Activated naive CD8-positive, alpha-beta T cell treated with anti-CD3 and anti-CD28 coated beads for 36 hours (primary cell): ENCODE data around the gene DNAH11. TPM values are rescaled to one million over a fixed set of nuclear protein-coding genes. Genes with fewer than 3 reads are reported as not detected.
"Not testable (repeated sequence)": the region's sequence is repeated elsewhere in the genome, so short reads cannot be mapped to it uniquely, and the experiment has no call there.

ENCODE experiments used
- DNase-seq: peaks from one replicate; pipeline ENCODE4 v3.0.0; 2021
- H3K27ac Mint-ChIP-seq: one replicate; pipeline ENCODE4 v1.8.0; 2022; ENCODE audit warnings: mild to moderate bottlenecking, moderate library complexity, mixed read lengths
- H3K27me3 Mint-ChIP-seq: one replicate; pipeline ENCODE4 v1.8.0; 2022; ENCODE audit warnings: mild to moderate bottlenecking, mixed read lengths
- H3K36me3 Mint-ChIP-seq: one replicate; pipeline ENCODE4 v1.8.0; 2021; ENCODE audit warnings: mild to moderate bottlenecking, mixed read lengths
- H3K4me1 Mint-ChIP-seq: one replicate; pipeline ENCODE4 v1.8.0; 2021; ENCODE audit warnings: mixed read lengths
- H3K4me3 Mint-ChIP-seq: one replicate; pipeline ENCODE4 v1.8.0; 2022; ENCODE audit warnings: mild to moderate bottlenecking, moderate library complexity, mixed read lengths
- H3K9me3 Mint-ChIP-seq: one replicate; pipeline ENCODE4 v1.8.0; 2022; ENCODE audit warnings: mixed read lengths
- total RNA-seq, 2 experiments: library from RNA; stranded (reverse); gene quantifications; one replicate each; pipeline ENCODE4 v1.2.3, GENCODE V29; 2021

DNAH11 gene
- total RNA-seq, 2 experiments from 2014 or later: 0.02 TPM; not detected in 1

DNA sequence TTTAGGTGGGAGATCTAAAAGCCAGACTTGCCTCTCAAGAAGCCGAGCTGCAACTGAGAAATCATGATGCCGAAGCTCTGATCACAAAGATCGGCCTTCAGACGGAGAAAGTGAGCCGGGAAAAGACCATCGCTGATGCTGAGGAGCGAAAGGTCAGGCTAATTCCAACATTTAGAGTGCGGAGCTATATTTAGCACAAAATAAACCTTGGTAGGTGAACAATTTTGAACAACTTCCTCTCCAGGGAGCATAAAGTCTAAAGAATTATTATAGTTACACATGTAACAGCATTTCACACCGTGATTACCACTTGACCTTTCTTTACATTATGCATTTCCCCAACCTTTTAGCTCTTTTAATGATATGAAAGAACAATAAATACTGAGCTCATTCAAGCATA is 236.1 kb downstream of the DNAH11 start:
- no peak for DNase-seq
- no peaks in the 10 kb centered on the region for H3K36me3 Mint-ChIP-seq

GRCh38 chr7:21782996-21783395 is 240.2 kb downstream of the DNAH11 start:
- Mint-ChIP-seq H3K4me1 (no peaks in the 10 kb centered on the region), H3K27me3 (no peaks in the 10 kb centered on the region), H3K9me3 (no peaks in the 10 kb centered on the region), H3K4me3 (no peak overlapping the region), H3K36me3 (no peaks in the 10 kb centered on the region), H3K27ac (no peak overlapping the region)
- DNase-seq: no peak

More for the DNA sequence above, 236.1 kb downstream of the DNAH11 start:
- no peaks in the 10 kb centered on the region for H3K27me3 Mint-ChIP-seq
- no peaks in the 10 kb centered on the region for H3K4me1 Mint-ChIP-seq
- H3K9me3 Mint-ChIP-seq: no peaks in the 10 kb centered on the region
- H3K27ac Mint-ChIP-seq: no peak overlapping the region
- no peak overlapping the region for H3K4me3 Mint-ChIP-seq

GRCh38 chr7:21784989-21785388 is 242.2 kb downstream of the DNAH11 start:
- no peak for DNase-seq
- Mint-ChIP-seq H3K9me3 (no peaks in the 10 kb centered on the region), H3K27ac (no peak overlapping the region), H3K36me3 (no peaks in the 10 kb centered on the region), H3K4me3 (no peak overlapping the region), H3K27me3 (no peaks in the 10 kb centered on the region), H3K4me1 (no peaks in the 10 kb centered on the region)

- DNase-seq: no peak
- Mint-ChIP-seq H3K4me1 (no peaks in the 10 kb centered on the region), H3K36me3 (no peaks in the 10 kb centered on the region), H3K27me3 (no peaks in the 10 kb centered on the region), H3K4me3 (no peak overlapping the region), H3K9me3 (peaks cover 3% of the 10 kb centered on the region), H3K27ac (no peak overlapping the region)
Observed at GRCh38 chr7:21805791-21806190, 263.0 kb downstream of the DNAH11 start.

DNA sequence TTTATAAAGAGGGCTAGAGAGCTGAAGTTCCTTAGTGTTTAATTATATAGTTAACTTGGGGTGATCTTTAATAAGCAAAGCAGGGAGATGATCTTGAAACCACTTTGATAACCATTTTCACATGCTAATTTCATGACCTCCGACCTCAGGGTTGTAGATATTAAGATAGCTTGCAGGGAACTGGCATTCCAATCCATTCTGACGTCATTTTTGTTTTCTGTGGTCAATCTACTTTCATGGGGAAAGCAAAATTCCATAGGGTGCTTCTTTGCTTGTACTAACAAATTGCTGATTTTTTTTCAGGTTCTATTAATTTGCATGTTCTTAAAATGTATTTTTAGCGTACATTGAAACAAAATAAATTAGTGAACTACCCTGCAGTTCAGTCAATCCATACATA is 263.5 kb downstream of the DNAH11 start:
- H3K27me3 Mint-ChIP-seq: no peaks in the 10 kb centered on the region
- H3K9me3 Mint-ChIP-seq: peaks cover 3% of the 10 kb centered on the region
- no peaks in the 10 kb centered on the region for H3K4me1 Mint-ChIP-seq
- no peak for DNase-seq
- no peaks in the 10 kb centered on the region for H3K36me3 Mint-ChIP-seq
- no peak overlapping the region for H3K27ac Mint-ChIP-seq
- H3K4me3 Mint-ChIP-seq: no peak overlapping the region

- Mint-ChIP-seq H3K36me3 (no peaks in the 10 kb centered on the region), H3K4me1 (peaks cover 10% of the 10 kb centered on the region), H3K27ac (no peak overlapping the region), H3K27me3 (no peaks in the 10 kb centered on the region), H3K4me3 (no peak overlapping the region), H3K9me3 (no peaks in the 10 kb centered on the region)
- DNase-seq: peak; percentile 3
Observed at GRCh38 chr7:21819048-21819447, 276.2 kb downstream of the DNAH11 start.

- H3K4me3 Mint-ChIP-seq: no peak overlapping the region
- DNase-seq: no peak
- peaks cover 4% of the 10 kb centered on the region for H3K27me3 Mint-ChIP-seq
- H3K4me1 Mint-ChIP-seq: peaks cover 6% of the 10 kb centered on the region
- H3K36me3 Mint-ChIP-seq: no peaks in the 10 kb centered on the region
- H3K9me3 Mint-ChIP-seq: no peaks in the 10 kb centered on the region
- H3K27ac Mint-ChIP-seq: no peak overlapping the region
Observed at GRCh38 chr7:21828841-21829240, 286.0 kb downstream of the DNAH11 start.

DNA sequence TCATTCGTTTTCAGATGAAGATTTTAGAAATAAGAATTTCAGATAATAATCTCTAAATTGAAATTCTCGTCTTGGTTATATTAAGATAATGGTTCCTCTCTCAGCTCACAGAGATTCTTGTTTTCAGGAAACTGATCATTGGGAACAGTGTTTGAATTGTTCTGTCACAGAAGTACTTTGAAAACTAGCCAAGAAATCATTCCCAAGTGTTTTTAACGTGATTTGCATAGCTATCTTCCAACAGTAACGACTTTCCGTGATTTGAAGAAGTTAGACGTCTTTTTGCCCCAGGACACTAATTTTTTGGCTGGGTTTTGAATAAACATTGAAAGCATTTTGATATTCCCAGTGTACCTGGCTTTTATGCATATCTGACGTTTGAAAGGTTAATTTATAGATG is 286.9 kb downstream of the DNAH11 start:
- H3K27ac Mint-ChIP-seq: no peak overlapping the region
- H3K4me1 Mint-ChIP-seq: peaks cover 6% of the 10 kb centered on the region
- peaks cover 4% of the 10 kb centered on the region for H3K27me3 Mint-ChIP-seq
- no peaks in the 10 kb centered on the region for H3K36me3 Mint-ChIP-seq
- no peak overlapping the region for H3K4me3 Mint-ChIP-seq
- DNase-seq: no peak
- no peaks in the 10 kb centered on the region for H3K9me3 Mint-ChIP-seq

GRCh38 chr7:21844742-21845141 is 301.9 kb downstream of the DNAH11 start:
- Mint-ChIP-seq H3K4me3 (no peak overlapping the region), H3K4me1 (peaks cover 3% of the 10 kb centered on the region), H3K36me3 (peaks cover 2% of the 10 kb centered on the region), H3K27ac (no peak overlapping the region), H3K9me3 (peaks cover 2% of the 10 kb centered on the region), H3K27me3 (no peaks in the 10 kb centered on the region)
- DNase-seq: no peak

- Mint-ChIP-seq H3K4me1 (peaks cover 20% of the 10 kb centered on the region), H3K27me3 (no peaks in the 10 kb centered on the region), H3K4me3 (no peak overlapping the region), H3K27ac (peak overlapping the region; percentile 82), H3K9me3 (peaks cover 2% of the 10 kb centered on the region), H3K36me3 (peaks cover 7% of the 10 kb centered on the region)
- DNase-seq: no peak
Observed at GRCh38 chr7:21850531-21851285, 307.9 kb downstream of the DNAH11 start.

DNA sequence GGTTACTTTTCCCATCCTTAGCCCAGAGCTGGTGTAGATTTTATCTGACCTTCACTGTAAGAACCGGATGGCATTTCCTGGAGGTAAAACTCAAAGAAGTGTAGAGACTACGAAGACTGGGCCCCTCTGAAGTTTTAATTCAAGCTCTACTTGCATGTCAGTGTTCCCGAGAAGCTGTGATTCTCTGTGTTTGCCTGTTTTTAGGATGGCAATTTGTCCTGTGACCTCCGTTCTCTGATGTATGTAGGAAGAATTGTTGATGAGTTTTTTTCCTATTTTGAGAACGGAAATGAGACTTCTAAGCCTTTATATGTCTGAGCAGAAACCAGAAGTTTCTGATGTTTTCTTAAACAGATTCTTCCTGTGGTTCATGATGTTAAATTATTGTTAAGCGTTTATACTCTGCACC is 308.7 kb downstream of the DNAH11 start:
- peaks cover 2% of the 10 kb centered on the region for H3K9me3 Mint-ChIP-seq
- peak overlapping the region; percentile 63 for H3K4me3 Mint-ChIP-seq
- peaks cover 20% of the 10 kb centered on the region for H3K4me1 Mint-ChIP-seq
- H3K36me3 Mint-ChIP-seq: peaks cover 7% of the 10 kb centered on the region
- no peaks in the 10 kb centered on the region for H3K27me3 Mint-ChIP-seq
- H3K27ac Mint-ChIP-seq: peak overlapping the region; percentile 82
- no peak for DNase-seq

DNA sequence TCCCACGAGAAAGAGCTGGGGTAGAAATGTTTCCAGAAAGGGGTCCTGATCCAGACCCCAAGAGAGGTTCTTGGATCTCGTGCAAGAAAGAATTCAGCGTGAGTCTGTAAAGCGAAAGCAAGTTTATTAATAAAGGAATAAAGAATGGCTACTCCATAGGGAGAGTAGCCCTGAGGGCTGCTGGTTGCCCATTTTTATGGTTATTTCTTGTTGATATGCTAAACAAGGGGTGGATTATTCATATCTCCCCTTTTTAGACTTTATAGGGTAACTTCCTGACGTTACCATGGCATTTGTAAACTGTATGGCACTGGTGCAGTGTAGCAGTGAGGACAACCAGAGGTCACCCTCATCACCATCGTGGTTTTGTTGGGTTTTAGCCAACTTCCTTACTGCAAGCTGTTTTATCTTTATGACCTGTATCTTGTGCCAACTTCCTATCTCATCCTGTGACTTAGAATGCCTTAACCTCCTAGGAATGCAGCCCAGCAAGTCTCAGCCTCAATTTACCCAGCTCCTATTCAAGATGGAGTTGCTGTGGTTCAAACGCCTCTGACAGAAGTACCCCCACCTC is 322.9 kb downstream of the DNAH11 start:
- not testable (repeated sequence) for H3K27ac Mint-ChIP-seq, H3K36me3 Mint-ChIP-seq, H3K4me1 Mint-ChIP-seq, H3K9me3 Mint-ChIP-seq, H3K27me3 Mint-ChIP-seq, DNase-seq, H3K4me3 Mint-ChIP-seq

DNA sequence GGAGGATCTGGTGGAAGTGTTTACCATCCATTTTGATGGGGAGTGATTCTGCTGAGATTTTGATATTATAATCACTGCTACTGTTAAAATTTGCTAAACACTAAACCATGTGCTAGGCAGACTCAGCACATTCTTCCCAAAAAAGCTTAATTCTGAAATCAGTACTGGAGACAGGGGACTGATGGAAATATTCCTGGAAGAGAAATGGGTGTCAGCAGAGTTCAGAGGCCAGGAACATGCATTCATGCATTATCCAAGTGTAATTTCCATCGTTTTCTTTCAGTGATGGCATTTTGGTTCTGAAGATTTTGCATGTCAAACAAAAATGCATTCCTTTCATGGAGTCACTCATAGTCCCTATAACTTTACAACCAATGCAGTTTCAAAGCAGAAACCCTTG is 323.9 kb downstream of the DNAH11 start:
- no peaks in the 10 kb centered on the region for H3K27me3 Mint-ChIP-seq
- no peak overlapping the region for H3K27ac Mint-ChIP-seq
- no peaks in the 10 kb centered on the region for H3K9me3 Mint-ChIP-seq
- no peak overlapping the region for H3K4me3 Mint-ChIP-seq
- peaks cover 2% of the 10 kb centered on the region for H3K4me1 Mint-ChIP-seq
- H3K36me3 Mint-ChIP-seq: no peaks in the 10 kb centered on the region
- no peak for DNase-seq

GRCh38 chr7:21867226-21867625 is 324.4 kb downstream of the DNAH11 start:
- Mint-ChIP-seq H3K9me3 (no peaks in the 10 kb centered on the region), H3K4me3 (no peak overlapping the region), H3K36me3 (no peaks in the 10 kb centered on the region), H3K27ac (no peak overlapping the region), H3K4me1 (peaks cover 2% of the 10 kb centered on the region), H3K27me3 (no peaks in the 10 kb centered on the region)
- DNase-seq: no peak

DNA sequence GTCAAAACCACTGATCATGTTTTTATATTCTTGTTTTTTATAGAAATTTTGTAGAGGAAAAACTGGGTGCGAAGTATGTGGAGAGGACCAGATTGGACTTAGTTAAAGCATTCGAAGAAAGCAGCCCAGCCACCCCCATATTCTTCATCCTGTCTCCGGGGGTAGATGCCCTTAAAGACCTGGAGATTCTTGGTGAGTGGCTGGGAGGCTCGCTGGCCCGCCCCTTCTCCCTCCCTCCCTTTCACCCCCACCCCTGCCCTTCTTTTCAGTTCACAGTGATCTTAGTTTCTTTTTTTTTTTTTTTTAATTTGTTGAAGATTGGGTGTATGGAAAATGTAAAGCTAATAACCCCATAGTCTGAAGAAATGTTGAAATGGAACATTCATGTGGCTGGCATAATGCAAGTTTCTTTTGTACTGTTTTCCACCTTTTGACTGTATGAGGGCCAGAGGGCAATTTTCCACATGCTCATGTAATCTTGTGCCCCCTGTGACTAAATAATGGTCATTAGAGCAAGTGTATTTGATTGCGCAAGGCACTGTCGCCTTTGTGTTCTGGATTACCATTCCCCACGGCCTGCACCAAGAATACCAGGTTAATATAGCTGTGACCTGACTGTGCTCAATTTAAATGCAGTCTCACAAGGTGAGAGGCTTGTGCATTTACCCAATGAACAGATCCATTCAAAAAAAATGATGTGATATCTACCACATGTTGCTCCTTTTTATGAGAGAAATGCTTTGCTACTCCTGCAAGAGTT is 325.2 kb downstream of the DNAH11 start:
- DNase-seq: no peak

GRCh38 chr7:21868576-21868850 is 325.7 kb downstream of the DNAH11 start:
- H3K4me1 Mint-ChIP-seq: peaks cover 2% of the 10 kb centered on the region
- H3K36me3 Mint-ChIP-seq: no peaks in the 10 kb centered on the region
- DNase-seq: no peak

More for the DNA sequence above, 325.2 kb downstream of the DNAH11 start:
- no peaks in the 10 kb centered on the region for H3K36me3 Mint-ChIP-seq
- no peaks in the 10 kb centered on the region for H3K9me3 Mint-ChIP-seq
- no peak overlapping the region for H3K4me3 Mint-ChIP-seq
- no peak overlapping the region for H3K27ac Mint-ChIP-seq
- peaks cover 2% of the 10 kb centered on the region for H3K4me1 Mint-ChIP-seq
- H3K27me3 Mint-ChIP-seq: no peaks in the 10 kb centered on the region

More at GRCh38 chr7:21868576-21868850, 325.7 kb downstream of the DNAH11 start:
- Mint-ChIP-seq H3K4me3 (no peak overlapping the region), H3K9me3 (no peaks in the 10 kb centered on the region), H3K27ac (no peak overlapping the region), H3K27me3 (no peaks in the 10 kb centered on the region)
